ENCODE results near the gene WDFY4. TPM values are rescaled to one million over a fixed set of nuclear protein-coding genes. Genes with fewer than 3 reads are reported as not detected.

Gene WDFY4
- total and polyA plus RNA-seq, 9 of the 15 experiments (the other 6 are each of a cell fraction or from before 2014, with no cell fraction given) = 0.01 to 0.02 (median 0.01) TPM; not detected in 6

DNA sequence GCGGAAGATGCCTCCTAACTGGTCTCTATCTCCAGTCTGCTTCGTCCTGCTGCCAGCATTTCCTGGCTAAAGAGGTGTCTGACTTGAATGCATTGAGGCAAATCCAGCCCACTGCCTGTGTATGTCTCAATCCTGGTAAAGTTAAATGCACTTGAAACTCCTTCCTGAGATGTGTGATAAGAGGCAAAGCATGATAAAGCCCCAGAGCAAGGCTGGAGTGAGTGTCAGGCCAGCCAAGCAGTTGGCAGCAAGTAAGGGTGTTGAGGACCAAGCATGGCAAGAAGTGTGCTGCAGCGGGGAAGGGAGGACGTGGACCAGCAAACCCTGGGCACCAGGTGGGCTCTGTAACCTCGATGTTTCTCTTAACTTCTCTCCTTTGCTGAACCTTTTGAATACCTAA lies 225.9 kb downstream of the WDFY4 start (continued):
- TF ChIP-seq, protein P1, sequence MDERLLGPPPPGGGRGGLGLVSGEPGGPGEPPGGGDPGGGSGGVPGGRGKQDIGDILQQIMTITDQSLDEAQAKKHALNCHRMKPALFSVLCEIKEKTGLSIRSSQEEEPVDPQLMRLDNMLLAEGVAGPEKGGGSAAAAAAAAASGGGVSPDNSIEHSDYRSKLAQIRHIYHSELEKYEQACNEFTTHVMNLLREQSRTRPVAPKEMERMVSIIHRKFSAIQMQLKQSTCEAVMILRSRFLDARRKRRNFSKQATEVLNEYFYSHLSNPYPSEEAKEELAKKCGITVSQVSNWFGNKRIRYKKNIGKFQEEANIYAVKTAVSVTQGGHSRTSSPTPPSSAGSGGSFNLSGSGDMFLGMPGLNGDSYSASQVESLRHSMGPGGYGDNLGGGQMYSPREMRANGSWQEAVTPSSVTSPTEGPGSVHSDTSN (CRISPR knock-in tag; IDR thresholded peaks at IDR 0.05; ENCODE audit: low read depth) = no peak
- TF ChIP-seq, protein P1 (tag; conservative IDR thresholded peaks at IDR 0.05; ENCODE audit: low read depth) = no peak
- TF ChIP-seq POLR2B (IDR thresholded peaks at IDR 0.05; ENCODE audit: low read depth, partially characterized antibody) = no peak

DNA sequence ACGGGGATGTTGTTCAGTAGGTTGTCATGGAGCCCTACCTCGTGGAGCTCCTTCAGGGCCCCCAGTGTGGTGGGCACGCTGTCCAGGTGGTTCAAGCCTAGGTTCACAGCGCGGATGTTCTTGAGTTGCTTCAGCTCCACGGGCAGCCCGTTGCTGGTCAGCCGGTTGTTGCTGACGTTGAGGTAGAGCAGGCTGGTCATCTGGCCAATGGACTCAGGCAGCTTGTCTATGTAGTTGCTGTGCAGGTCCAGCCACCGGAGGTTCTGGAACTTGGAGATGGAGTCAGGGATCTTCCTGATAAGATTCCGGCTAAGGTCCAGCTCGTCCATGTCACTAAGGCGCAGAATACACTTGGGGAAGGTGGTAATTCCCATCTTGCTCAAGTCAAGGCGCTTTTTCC lies 229.0 kb downstream of the WDFY4 start:
- H4K20me1 ChIP-seq (replicated peaks; ENCODE audit: control insufficient read depth, insufficient read depth, low read length) = no peaks in the 10 kb centered on the region
- H3K9ac ChIP-seq (ENCODE audit: insufficient read depth in 1 of 2, low read depth in 2 of 2, low read length in 2 of 2) = no peak overlapping the region
- 0% methylated on average over 14 of the region's 14 CpGs for WGBS (ENCODE audit: insufficient coverage, low coverage, missing lambda C conversion rate)
- H3K4me3 ChIP-seq = no peak overlapping the region
- peaks cover 5% of the 10 kb centered on the region for H3K9me1 ChIP-seq (ENCODE audit: control insufficient read depth, insufficient read depth, low read length)
- H3K9me3 ChIP-seq (replicated peaks; ENCODE audit: control insufficient read depth, insufficient read depth, low read depth, low read length) = no peaks in the 10 kb centered on the region
- ChIA-PET POLR2A (interaction anchor here (0.5 kb wide), 1 partner anchor 229 kb away, joined by 3 read pairs; the partner anchor contains the start of gene WDFY4), CTCF (ENCODE audit: low intra/inter-chr PET ratio) (no interaction called here)
- FAIRE-seq = no peak
- H2AFZ ChIP-seq (ENCODE audit: low read depth, low read length) = no peak overlapping the region
- ATAC-seq = no peak
- peaks cover 17 to 30% of the 10 kb centered on the region in 2 experiments; a peak in 4 of 5 replicates for H3K27me3 ChIP-seq (ENCODE audit: control insufficient read depth in 2 of 2, insufficient read depth in 2 of 2, low read length in 2 of 2)
- H3K79me2 ChIP-seq (ENCODE audit: control insufficient read depth, insufficient read depth, low read length) = no peaks in the 10 kb centered on the region
- no peaks in the 10 kb centered on the region for H3K4me1 ChIP-seq (replicated peaks in 1 of 2; ENCODE audit: control insufficient read depth in 2 of 2, insufficient read depth in 2 of 2, low read length in 2 of 2)
- no peaks in the 10 kb centered on the region for H3K36me3 ChIP-seq (ENCODE audit: control insufficient read depth, insufficient read depth, low read length)
- in situ Hi-C loops (cut with MboI) (no loop called here), intact Hi-C loops (cut with micrococcal nuclease) (no loop called here)
- no peak overlapping the region for H3K27ac ChIP-seq (ENCODE audit: extremely low read depth, low read depth, low read length)
- no TSS peak for BruUV-seq (replicated peaks)
- no peak for DNase-seq (ENCODE audit: extremely low read depth in 1 of 4, low spot score in 3 of 4)
- no peak overlapping the region for H3K4me2 ChIP-seq (ENCODE audit: insufficient read depth, low read length)
- TF ChIP-seq L3MBTL2 (IDR thresholded peaks at IDR 0.05) (no peak), NR2C1 (IDR thresholded peaks at IDR 0.05) (no peak), NR2C1 (tag; IDR thresholded peaks at IDR 0.05) (no peak), ZNF644 (tag; IDR thresholded peaks at IDR 0.05; ENCODE audit: low read depth) (no peak), GABPA (tag; conservative IDR thresholded peaks at IDR 0.05; ENCODE audit: low read depth) (no peak), ZEB2 (IDR thresholded peaks at IDR 0.05) (no peak), BRCA1 (IDR thresholded peaks at IDR 0.05) (no peak), BRCA1 (CRISPR knock-in tag; IDR thresholded peaks at IDR 0.05) (no peak), DACH1 (IDR thresholded peaks at IDR 0.05; ENCODE audit: partially characterized antibody) (no peak), SREBF2 (CRISPR knock-in tag; IDR thresholded peaks at IDR 0.05) (no peak), ZNF316 (IDR thresholded peaks at IDR 0.05) (no peak)
- TF ChIP-seq, protein P2, sequence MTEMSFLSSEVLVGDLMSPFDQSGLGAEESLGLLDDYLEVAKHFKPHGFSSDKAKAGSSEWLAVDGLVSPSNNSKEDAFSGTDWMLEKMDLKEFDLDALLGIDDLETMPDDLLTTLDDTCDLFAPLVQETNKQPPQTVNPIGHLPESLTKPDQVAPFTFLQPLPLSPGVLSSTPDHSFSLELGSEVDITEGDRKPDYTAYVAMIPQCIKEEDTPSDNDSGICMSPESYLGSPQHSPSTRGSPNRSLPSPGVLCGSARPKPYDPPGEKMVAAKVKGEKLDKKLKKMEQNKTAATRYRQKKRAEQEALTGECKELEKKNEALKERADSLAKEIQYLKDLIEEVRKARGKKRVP (CRISPR knock-in tag; IDR thresholded peaks at IDR 0.05) = no peak
- TF ChIP-seq, protein P3, sequence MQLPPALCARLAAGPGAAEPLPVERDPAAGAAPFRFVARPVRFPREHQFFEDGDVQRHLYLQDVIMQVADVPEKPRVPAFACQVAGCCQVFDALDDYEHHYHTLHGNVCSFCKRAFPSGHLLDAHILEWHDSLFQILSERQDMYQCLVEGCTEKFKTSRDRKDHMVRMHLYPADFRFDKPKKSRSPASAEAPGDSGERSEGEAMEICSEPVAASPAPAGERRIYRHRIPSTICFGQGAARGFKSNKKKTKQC (CRISPR knock-in tag; IDR thresholded peaks at IDR 0.05) = no peak
- TF ChIP-seq, protein P4, sequence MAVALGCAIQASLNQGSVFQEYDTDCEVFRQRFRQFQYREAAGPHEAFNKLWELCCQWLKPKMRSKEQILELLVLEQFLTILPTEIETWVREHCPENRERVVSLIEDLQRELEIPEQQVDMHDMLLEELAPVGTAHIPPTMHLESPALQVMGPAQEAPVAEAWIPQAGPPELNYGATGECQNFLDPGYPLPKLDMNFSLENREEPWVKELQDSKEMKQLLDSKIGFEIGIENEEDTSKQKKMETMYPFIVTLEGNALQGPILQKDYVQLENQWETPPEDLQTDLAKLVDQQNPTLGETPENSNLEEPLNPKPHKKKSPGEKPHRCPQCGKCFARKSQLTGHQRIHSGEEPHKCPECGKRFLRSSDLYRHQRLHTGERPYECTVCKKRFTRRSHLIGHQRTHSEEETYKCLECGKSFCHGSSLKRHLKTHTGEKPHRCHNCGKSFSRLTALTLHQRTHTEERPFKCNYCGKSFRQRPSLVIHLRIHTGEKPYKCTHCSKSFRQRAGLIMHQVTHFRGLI (CRISPR knock-in tag; IDR thresholded peaks at IDR 0.05) = no peak
